MM.1S (cell line): Measurements from ENCODE around the gene MKNK1.

Experiments used
- DNase-seq: peaks from one replicate; pipeline ENCODE4 v3.0.0-alpha.2; 2015
- H2AFZ ChIP-seq: fragments of 300-600 bp; sonication (generic); 2 replicates; pipeline ENCODE4 v1.6.0; 2016; ENCODE audit warnings: antibody characterized with exemption, low read length
- H3F3A ChIP-seq: fragments of 300-600 bp; sonication (generic); 2 replicates; pipeline ENCODE4 v1.6.1; 2016; ENCODE audit warnings: mild to moderate bottlenecking, antibody characterized with exemption, low read length, moderate library complexity, mixed read lengths; ENCODE audit not compliant: insufficient read depth
- H3K27ac ChIP-seq: fragments of 300-600 bp; sonication (generic); 2 replicates; pipeline ENCODE4 v1.5.1; 2016; ENCODE audit warnings: mild to moderate bottlenecking, low read length
- H3K27me3 ChIP-seq: fragments of 300-600 bp; sonication (generic); replicated peaks from 2 replicates; pipeline ENCODE4 v1.6.0; 2016; ENCODE audit warnings: low read length; ENCODE audit not compliant: insufficient read depth
- H3K36me3 ChIP-seq: fragments of 300-600 bp; sonication (generic); replicated peaks from 2 replicates; pipeline ENCODE4 v1.6.1; 2016; ENCODE audit warnings: mild to moderate bottlenecking, low read length, mixed read lengths; ENCODE audit not compliant: insufficient read depth
- H3K4me1 ChIP-seq: fragments of 300-600 bp; sonication (generic); 2 replicates; pipeline ENCODE4 v1.6.1; 2016; ENCODE audit warnings: low read length, mixed read lengths
- H3K4me2 ChIP-seq: fragments of 300-600 bp; sonication (generic); 2 replicates; pipeline ENCODE4 v1.6.0; 2016; ENCODE audit warnings: low read depth, low read length
- H3K4me3 ChIP-seq: fragments of 300-600 bp; sonication (generic); 2 replicates; pipeline ENCODE4 v1.5.1; 2016; ENCODE audit warnings: low read length, mixed read lengths
- H3K79me2 ChIP-seq: fragments of 300-600 bp; sonication (generic); 2 replicates; pipeline ENCODE4 v1.6.1; 2016; ENCODE audit warnings: mixed run types, low read length, mixed read lengths
- H3K9ac ChIP-seq: fragments of 300-600 bp; sonication (generic); 2 replicates; pipeline ENCODE4 v1.6.1; 2016; ENCODE audit warnings: low read length, mixed read lengths
- H3K9me2 ChIP-seq: fragments of 300-600 bp; sonication (generic); replicated peaks from 2 replicates; pipeline ENCODE4 v1.6.1; 2016; ENCODE audit warnings: mild to moderate bottlenecking, low read length, mixed read lengths; ENCODE audit not compliant: insufficient read depth
- H3K9me3 ChIP-seq: fragments of 300-600 bp; sonication (generic); replicated peaks from 2 replicates; pipeline ENCODE4 v1.6.1; 2016; ENCODE audit warnings: mild to moderate bottlenecking, low read length, mixed read lengths; ENCODE audit not compliant: insufficient read depth
- H4K20me1 ChIP-seq: fragments of 300-600 bp; sonication (generic); 2 replicates; pipeline ENCODE4 v1.6.1; 2016; ENCODE audit warnings: mild to moderate bottlenecking, low read length, moderate library complexity, mixed read lengths; ENCODE audit not compliant: insufficient read depth
- EZH2 ChIP-seq: fragments of 300-600 bp; sonication (generic); optimal IDR thresholded peaks from 2 replicates; pipeline ENCODE3; 2017; ENCODE audit warnings: low read depth, mild to moderate bottlenecking, antibody characterized with exemption, low read length, mixed read lengths
- EZH2phosphoT487 ChIP-seq: fragments of 300-600 bp; sonication (generic); IDR thresholded peaks from 2 replicates; pipeline ENCODE4 v1.6.1; 2018; ENCODE audit warnings: antibody characterized with exemption, low read length
- TF ChIP-seq, protein P1 (sequence below): fragments of 300-600 bp; sonication (generic); IDR thresholded peaks from 2 replicates; pipeline ENCODE4 v1.5.1; 2016; ENCODE audit warnings: antibody characterized with exemption, low read length, mixed read lengths

Gene MKNK1

DNA sequence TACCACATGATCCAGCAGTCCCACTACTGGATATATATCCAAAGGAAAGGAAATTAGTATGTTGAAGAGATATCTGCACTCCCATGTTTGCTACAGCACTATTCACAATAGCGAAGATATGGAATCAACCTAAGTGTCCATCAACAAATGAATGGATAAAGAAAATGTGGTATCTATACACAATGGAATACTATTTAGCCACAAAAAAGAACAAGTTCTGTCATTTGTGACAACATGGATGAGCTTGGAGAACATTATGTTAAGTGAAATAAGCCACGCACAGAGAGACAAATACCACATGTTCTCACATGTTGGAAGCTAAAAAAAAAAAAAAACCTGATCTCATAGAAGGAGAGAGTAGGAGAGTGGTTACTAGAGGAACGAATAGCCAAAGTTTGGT is 46.4 kb upstream of the MKNK1 start:
- Histone ChIP-seq H3K9me2 (no peaks in the 10 kb centered on the region), H3K9me3 (no peaks in the 10 kb centered on the region), H3K9ac (no peak overlapping the region), H3K27ac (no peak overlapping the region), H3K27me3 (no peaks in the 10 kb centered on the region), H3K4me3 (no peak overlapping the region), H3K4me1 (no peaks in the 10 kb centered on the region), H2AFZ (no peak overlapping the region), H3F3A (no peaks in the 10 kb centered on the region), H3K79me2 (no peaks in the 10 kb centered on the region), H3K4me2 (no peak overlapping the region), H3K36me3 (0 out of 2 replicates have a peak, but pooled peaks cover 4% of the 10 kb centered on the region), H4K20me1 (no peaks in the 10 kb centered on the region)
- no peak for DNase-seq
- TF ChIP-seq EZH2phosphoT487, result no peak
- TF ChIP-seq, protein P1, sequence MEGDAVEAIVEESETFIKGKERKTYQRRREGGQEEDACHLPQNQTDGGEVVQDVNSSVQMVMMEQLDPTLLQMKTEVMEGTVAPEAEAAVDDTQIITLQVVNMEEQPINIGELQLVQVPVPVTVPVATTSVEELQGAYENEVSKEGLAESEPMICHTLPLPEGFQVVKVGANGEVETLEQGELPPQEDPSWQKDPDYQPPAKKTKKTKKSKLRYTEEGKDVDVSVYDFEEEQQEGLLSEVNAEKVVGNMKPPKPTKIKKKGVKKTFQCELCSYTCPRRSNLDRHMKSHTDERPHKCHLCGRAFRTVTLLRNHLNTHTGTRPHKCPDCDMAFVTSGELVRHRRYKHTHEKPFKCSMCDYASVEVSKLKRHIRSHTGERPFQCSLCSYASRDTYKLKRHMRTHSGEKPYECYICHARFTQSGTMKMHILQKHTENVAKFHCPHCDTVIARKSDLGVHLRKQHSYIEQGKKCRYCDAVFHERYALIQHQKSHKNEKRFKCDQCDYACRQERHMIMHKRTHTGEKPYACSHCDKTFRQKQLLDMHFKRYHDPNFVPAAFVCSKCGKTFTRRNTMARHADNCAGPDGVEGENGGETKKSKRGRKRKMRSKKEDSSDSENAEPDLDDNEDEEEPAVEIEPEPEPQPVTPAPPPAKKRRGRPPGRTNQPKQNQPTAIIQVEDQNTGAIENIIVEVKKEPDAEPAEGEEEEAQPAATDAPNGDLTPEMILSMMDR, result no peak
- TF ChIP-seq EZH2, result no peak

DNA sequence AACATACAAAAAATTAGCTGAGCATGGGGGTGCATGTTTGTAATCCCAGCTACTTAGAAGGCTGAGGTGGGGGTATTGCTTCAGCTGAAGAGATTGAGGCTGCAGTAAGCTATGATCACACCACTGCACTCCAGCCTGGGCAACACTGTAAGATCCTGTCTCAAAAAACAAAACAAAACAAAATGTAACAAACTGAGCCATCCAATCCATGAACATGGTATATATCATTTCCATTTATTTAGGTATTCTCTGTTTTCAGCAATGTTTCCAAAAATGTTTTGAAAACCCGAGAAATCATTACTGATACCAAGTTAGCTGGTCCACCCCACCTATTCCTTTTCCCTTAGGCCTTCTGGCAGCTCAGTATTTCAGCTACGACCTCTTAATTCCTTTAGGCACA is 45.7 kb upstream of the MKNK1 start:
- 0 out of 2 replicates have a peak, but pooled peaks cover 4% of the 10 kb centered on the region for H3K36me3 ChIP-seq

DNA sequence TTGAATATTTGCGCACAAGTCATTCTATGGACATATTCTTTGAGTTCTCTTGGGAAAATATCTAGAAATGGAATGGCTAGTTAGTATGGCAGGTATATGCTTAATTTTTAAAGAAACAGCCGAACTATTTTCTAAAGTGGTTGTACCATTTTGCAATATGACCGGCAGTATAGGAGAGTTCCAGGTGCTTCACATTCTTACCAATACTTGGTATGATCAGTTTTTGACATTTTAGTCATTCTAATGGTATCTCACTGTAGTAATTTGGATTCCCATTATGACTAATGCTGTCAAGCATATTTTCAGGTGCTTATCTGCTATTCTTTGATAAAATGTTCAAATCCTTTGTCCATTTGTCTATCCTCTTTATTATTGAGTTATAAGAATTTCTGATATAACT is 43.5 kb upstream of the MKNK1 start:
- no peak for TF ChIP-seq EZH2phosphoT487
- no peak for TF ChIP-seq EZH2
- TF ChIP-seq, protein P1, result no peak
- Histone ChIP-seq H2AFZ (no peak overlapping the region), H3K4me2 (no peak overlapping the region), H3K4me3 (no peak overlapping the region), H3K79me2 (no peaks in the 10 kb centered on the region), H3K9me3 (no peaks in the 10 kb centered on the region), H4K20me1 (no peaks in the 10 kb centered on the region), H3F3A (no peaks in the 10 kb centered on the region), H3K9me2 (no peaks in the 10 kb centered on the region), H3K4me1 (no peaks in the 10 kb centered on the region), H3K27ac (no peak overlapping the region), H3K27me3 (no peaks in the 10 kb centered on the region), H3K9ac (no peak overlapping the region), H3K36me3 (0 out of 2 replicates have a peak, but pooled peaks cover 4% of the 10 kb centered on the region)
- no peak for DNase-seq

More for the DNA sequence above, 45.7 kb upstream of the MKNK1 start:
- H3F3A ChIP-seq, result no peaks in the 10 kb centered on the region
- no peaks in the 10 kb centered on the region for H4K20me1 ChIP-seq
- no peaks in the 10 kb centered on the region for H3K79me2 ChIP-seq
- TF ChIP-seq EZH2phosphoT487 (no peak), EZH2 (no peak)
- TF ChIP-seq, protein P1, result no peak
- no peak overlapping the region for H3K4me3 ChIP-seq
- H3K9me2 ChIP-seq, result no peaks in the 10 kb centered on the region
- H3K27ac ChIP-seq, result no peak overlapping the region
- DNase-seq, result no peak
- no peak overlapping the region for H3K9ac ChIP-seq
- no peak overlapping the region for H2AFZ ChIP-seq
- H3K9me3 ChIP-seq, result no peaks in the 10 kb centered on the region
- H3K27me3 ChIP-seq, result no peaks in the 10 kb centered on the region
- no peak overlapping the region for H3K4me2 ChIP-seq
- H3K4me1 ChIP-seq, result no peaks in the 10 kb centered on the region
